ENCODE results near the gene SMIM20. TPM values are rescaled to one million over a fixed set of nuclear protein-coding genes. Genes with fewer than 3 reads are reported as not detected.

SMIM20 gene
- total and polyA plus RNA-seq, 9 of the 15 experiments (the other 6 are each of a cell fraction or from before 2014, with no cell fraction given) = 25.1 to 51.0 (median 38.9) TPM

- Histone ChIP-seq H2AFZ (ENCODE audit: low read depth, low read length) (no peak overlapping the region), H4K20me1 (replicated peaks; ENCODE audit: control insufficient read depth, insufficient read depth, low read length) (no peaks in the 10 kb centered on the region), H3K79me2 (ENCODE audit: control insufficient read depth, insufficient read depth, low read length) (no peaks in the 10 kb centered on the region), H3K36me3 (ENCODE audit: control insufficient read depth, insufficient read depth, low read length) (no peaks in the 10 kb centered on the region), H3K9ac (ENCODE audit: insufficient read depth in 1 of 2, low read depth in 2 of 2, low read length in 2 of 2) (no peak overlapping the region), H3K9me1 (ENCODE audit: control insufficient read depth, insufficient read depth, low read length) (no peaks in the 10 kb centered on the region), H3K4me3 (no peak overlapping the region), H3K4me1 (replicated peaks in 1 of 2; ENCODE audit: control insufficient read depth in 2 of 2, insufficient read depth in 2 of 2, low read length in 2 of 2) (no peaks in the 10 kb centered on the region), H3K9me3 (replicated peaks; ENCODE audit: control insufficient read depth, insufficient read depth, low read depth, low read length) (no peaks in the 10 kb centered on the region), H3K27me3 (ENCODE audit: control insufficient read depth in 2 of 2, insufficient read depth in 2 of 2, low read length in 2 of 2) (peaks cover 26 to 33% of the 10 kb centered on the region in 2 experiments), H3K27ac (ENCODE audit: extremely low read depth, low read depth, low read length) (no peak overlapping the region), H3K4me2 (ENCODE audit: insufficient read depth, low read length) (no peak overlapping the region)
- POLR2A ChIA-PET = interaction anchor here (0.8 to 1.0 kb wide), 2 partner anchors 13 to 22 kb away, joined by 3 to 4 read pairs; no protein-coding TSS in a partner anchor
- TF ChIP-seq POLR2G (IDR thresholded peaks at IDR 0.05; ENCODE audit: low read depth, low read length) (no peak), ZC3H8 (IDR thresholded peaks at IDR 0.05) (no peak), ZBTB40 (IDR thresholded peaks at IDR 0.05) (peak; percentile 67), ZBTB40 (CRISPR knock-in tag; IDR thresholded peaks at IDR 0.05) (0 out of 2 replicates have a peak, but pooled peaks have one; percentile 15)
- WGBS (ENCODE audit: insufficient coverage, low coverage, missing lambda C conversion rate) = 0% methylated on average over 2 of the region's 2 CpGs
- DNase-seq (ENCODE audit: extremely low read depth in 1 of 4, low spot score in 3 of 4) (no peak), FAIRE-seq (no peak), ATAC-seq (no peak)
- in situ Hi-C loops (cut with MboI) = no loop called here
- BruUV-seq (replicated peaks) = no TSS peak
- CTCF ChIA-PET (ENCODE audit: low intra/inter-chr PET ratio) = no interaction called here
- intact Hi-C loops (cut with micrococcal nuclease) = no loop called here
Measured at GRCh38 chr4:25883565-25883964, 30.5 kb upstream of the SMIM20 start.
